Lower lobe of right lung (tissue), 2 donors: Measurements from ENCODE around the gene FAM177B. TPM values are rescaled to one million over a fixed set of nuclear protein-coding genes. Genes with fewer than 3 reads are reported as not detected.
A peak's percentile ranks its signal among the peaks of the same experiment; 100 is the strongest.

Experiments used
- ATAC-seq, 2 donors: fragments of 200-7000 bp; cut with Tn5 transposase; one replicate each; pipeline ENCODE4 v1.9.1; 2020 to 2022; ENCODE audit warnings: mild to moderate bottlenecking in 2 of 2, moderate library complexity in 2 of 2
- DNase-seq: peaks from one replicate; pipeline ENCODE4 v3.0.0-alpha.2; 2020
- H3K27ac ChIP-seq: fragments of 200-600 bp; one replicate; pipeline ENCODE4 v1.8.0; 2022
- H3K27me3 ChIP-seq: fragments of 200-600 bp; one replicate; pipeline ENCODE4 v1.8.0; 2022; ENCODE audit warnings: low read depth
- H3K36me3 ChIP-seq: fragments of 200-600 bp; one replicate; pipeline ENCODE4 v1.8.0; 2022; ENCODE audit warnings: mild to moderate bottlenecking
- H3K4me1 ChIP-seq: fragments of 200-600 bp; one replicate; pipeline ENCODE4 v1.8.0; 2022
- H3K4me3 ChIP-seq: fragments of 200-600 bp; one replicate; pipeline ENCODE4 v1.8.0; 2022; ENCODE audit warnings: mild to moderate bottlenecking
- H3K9me3 ChIP-seq: fragments of 200-600 bp; one replicate; pipeline ENCODE4 v1.8.0; 2022
- intact Hi-C: fragments of 100-400 bp; cut with DNase I; formaldehyde crosslinking; loops from one replicate; pipeline ENCODE4 v1.11.0; 2022
- total RNA-seq: library from RNA; stranded (reverse); fragmentation: NEBNext Ultra II Directional; extraction: Animal tissue kit (Norgen Biotek cat#: 25700); gene quantifications from one replicate; pipeline ENCODE4 v1.2.1, GENCODE V29; 2021
- TF ChIP-seq, protein P1 (sequence below): fragments of 200-600 bp; IDR thresholded peaks from one replicate; pipeline ENCODE4 v1.8.0; 2022; ENCODE audit warnings: antibody characterized with exemption, mild to moderate bottlenecking
- donor health status: DM: no; HTN: yes; CAD: no; lungs with severe emphysema.

FAM177B gene
- total RNA-seq, 1 donor from 2014 or later, result 0.56 TPM

DNA sequence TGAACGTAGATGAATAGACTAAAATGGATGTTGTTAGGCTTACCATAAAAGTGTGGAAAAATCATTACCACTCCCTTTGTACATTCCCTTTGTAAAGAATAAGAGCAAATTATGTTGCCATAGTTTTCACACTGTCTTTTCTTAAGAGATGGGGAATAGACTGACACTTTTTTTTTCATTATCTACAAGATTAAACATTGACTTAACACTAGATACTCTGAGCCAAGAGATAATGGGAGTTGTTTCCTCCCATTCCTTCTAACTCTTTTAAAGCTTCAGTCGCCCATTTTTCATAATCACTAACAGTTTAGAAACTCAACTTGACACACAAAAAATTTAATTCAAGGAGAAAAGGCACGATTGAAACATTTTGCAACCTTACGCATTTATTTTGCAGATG lies 34.8 kb upstream of the FAM177B start:
- H3K4me3 ChIP-seq, result no peak overlapping the region
- H3K36me3 ChIP-seq, result peaks cover 39% of the 10 kb centered on the region
- DNase-seq (no peak), ATAC-seq (no peak)
- intact Hi-C loops, result no loop called here
- no peaks in the 10 kb centered on the region for H3K4me1 ChIP-seq
- TF ChIP-seq, protein P1, sequence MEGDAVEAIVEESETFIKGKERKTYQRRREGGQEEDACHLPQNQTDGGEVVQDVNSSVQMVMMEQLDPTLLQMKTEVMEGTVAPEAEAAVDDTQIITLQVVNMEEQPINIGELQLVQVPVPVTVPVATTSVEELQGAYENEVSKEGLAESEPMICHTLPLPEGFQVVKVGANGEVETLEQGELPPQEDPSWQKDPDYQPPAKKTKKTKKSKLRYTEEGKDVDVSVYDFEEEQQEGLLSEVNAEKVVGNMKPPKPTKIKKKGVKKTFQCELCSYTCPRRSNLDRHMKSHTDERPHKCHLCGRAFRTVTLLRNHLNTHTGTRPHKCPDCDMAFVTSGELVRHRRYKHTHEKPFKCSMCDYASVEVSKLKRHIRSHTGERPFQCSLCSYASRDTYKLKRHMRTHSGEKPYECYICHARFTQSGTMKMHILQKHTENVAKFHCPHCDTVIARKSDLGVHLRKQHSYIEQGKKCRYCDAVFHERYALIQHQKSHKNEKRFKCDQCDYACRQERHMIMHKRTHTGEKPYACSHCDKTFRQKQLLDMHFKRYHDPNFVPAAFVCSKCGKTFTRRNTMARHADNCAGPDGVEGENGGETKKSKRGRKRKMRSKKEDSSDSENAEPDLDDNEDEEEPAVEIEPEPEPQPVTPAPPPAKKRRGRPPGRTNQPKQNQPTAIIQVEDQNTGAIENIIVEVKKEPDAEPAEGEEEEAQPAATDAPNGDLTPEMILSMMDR, result no peak
- H3K27me3 ChIP-seq, result no peaks in the 10 kb centered on the region
- no peak overlapping the region for H3K27ac ChIP-seq
- H3K9me3 ChIP-seq, result no peaks in the 10 kb centered on the region

DNA sequence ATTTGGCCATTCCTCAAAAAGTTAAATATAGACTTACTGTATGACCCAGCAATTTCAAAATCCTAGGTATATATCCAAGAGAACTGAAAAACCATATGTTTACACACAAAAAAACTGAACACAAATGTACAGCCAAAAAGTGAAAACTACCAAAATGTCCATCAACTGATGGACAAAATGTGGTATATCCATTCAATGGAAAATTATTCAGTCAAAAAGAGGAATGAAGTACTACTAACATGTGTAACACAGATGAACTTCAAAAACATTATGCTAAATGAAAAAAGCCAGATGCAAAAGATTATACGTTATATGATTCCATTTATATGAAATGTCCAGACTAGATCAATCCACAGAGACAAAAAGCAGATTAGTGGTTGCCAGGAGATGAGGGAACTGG lies 32.7 kb upstream of the FAM177B start:
- TF ChIP-seq, protein P1, result no peak
- Histone ChIP-seq H3K27ac (no peak overlapping the region), H3K36me3 (peaks cover 30% of the 10 kb centered on the region), H3K27me3 (no peaks in the 10 kb centered on the region), H3K9me3 (no peaks in the 10 kb centered on the region), H3K4me3 (no peak overlapping the region), H3K4me1 (peaks cover 10% of the 10 kb centered on the region)
- intact Hi-C loops, result no loop called here
- DNase-seq, result no peak
- ATAC-seq, result no peak

DNA sequence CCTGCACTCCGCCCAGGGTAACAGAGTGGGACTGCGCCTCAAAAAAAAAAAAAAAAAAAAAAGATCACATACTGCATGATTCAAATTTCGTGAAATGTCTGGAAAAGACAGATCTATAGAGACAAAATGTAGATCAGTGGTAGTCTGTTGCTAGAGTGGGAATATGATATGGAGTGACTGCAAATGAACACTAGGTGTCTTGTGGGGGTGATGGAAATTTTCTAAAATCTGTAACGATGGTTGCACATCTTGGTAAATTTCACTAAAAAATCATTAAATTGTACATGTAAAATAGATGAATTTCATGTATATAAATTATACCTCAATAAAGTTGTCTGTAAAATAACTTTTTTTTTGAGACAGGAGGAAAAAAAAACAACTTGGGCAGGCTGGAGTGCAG lies 30.2 kb upstream of the FAM177B start:
- H3K27ac ChIP-seq, result no peak overlapping the region
- peaks cover 29% of the 10 kb centered on the region for H3K4me1 ChIP-seq
- intact Hi-C loops, result no loop called here
- TF ChIP-seq, protein P1, result no peak
- DNase-seq (no peak), ATAC-seq (no peak)
- no peak overlapping the region for H3K4me3 ChIP-seq
- H3K27me3 ChIP-seq, result no peaks in the 10 kb centered on the region
- H3K36me3 ChIP-seq, result peaks cover 12% of the 10 kb centered on the region
- H3K9me3 ChIP-seq, result no peaks in the 10 kb centered on the region

DNA sequence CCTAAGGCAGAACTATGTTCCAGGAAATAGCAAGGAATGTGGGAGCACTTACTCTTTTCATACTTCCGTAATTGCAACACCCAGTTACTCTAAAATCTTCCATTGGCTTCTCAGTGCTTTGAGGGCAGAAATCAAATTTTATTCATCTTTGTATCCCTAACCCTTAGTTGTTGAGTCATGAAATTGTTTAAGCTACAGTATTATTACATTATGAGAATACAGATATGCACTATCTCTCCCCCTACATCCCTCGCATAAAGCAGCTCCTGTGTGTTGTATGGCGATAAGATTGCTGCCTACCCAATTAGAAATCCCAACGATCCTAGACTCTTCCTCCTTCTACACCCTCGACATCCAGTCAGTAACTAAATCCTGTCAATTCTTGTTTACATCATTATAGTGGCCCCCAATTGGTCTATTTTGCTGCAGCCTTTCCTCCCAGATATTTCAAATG lies 27.3 kb upstream of the FAM177B start:
- peaks cover 38% of the 10 kb centered on the region for H3K4me1 ChIP-seq
- TF ChIP-seq, protein P1, result no peak
- peak overlapping the region; percentile 99 for H3K27ac ChIP-seq
- DNase-seq, result no peak
- no peaks in the 10 kb centered on the region for H3K9me3 ChIP-seq
- intact Hi-C loops, result no loop called here
- ATAC-seq, result no peak
- H3K27me3 ChIP-seq, result no peaks in the 10 kb centered on the region
- peak overlapping the region; percentile 96 for H3K4me3 ChIP-seq
- peaks cover under 1% of the 10 kb centered on the region for H3K36me3 ChIP-seq

DNA sequence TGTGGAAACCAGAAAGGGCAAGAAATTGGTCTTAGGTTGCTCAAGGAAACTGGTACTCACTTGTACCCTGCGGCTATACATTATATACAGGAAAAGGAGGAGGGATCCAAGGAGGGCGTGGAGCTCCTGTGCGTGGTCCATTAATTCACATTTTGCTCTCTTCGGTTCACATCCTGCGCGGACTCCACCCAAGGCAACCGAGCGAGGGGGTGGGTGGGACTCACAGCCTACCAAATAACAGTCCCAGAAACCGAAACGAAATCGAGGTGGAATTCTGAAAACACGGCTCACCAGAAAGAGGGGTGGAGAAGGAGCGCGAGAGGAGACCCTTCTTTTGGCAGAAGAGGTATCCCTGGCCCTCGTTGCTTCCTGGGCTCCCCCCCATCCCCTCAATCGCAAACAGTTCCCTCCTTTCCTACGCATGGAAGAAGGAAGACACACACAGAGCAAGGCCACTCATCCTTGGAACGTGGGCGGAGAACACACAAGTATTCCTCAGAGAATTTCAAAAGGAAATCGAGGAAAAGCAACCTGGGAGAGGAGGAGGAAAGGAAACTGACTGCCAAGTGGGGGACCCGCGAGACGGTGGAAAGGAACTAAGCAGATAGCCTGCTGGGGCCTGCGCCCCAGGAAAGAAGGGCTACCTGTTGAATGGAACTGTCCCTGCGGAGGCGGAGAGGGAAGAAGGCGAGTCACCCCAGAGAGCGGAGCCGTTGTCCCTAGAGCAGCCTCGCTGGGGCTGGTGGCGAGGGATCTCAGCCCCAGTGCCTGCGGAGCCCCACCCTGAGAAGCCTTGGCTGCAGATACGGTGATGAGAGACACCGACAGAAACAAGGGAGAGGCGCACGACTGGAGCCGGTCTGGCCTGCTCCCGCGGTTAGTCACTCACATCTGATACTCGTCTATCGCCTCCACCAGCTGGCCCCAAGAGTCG lies 25.4 kb upstream of the FAM177B start:
- DNase-seq (peak; percentile 66), ATAC-seq (peak; percentile 48 to 60)
- H3K4me3 ChIP-seq, result peak overlapping the region; percentile 96
- peak overlapping the region; percentile 99 for H3K27ac ChIP-seq
- no peaks in the 10 kb centered on the region for H3K27me3 ChIP-seq
- intact Hi-C loops, result no loop called here
- TF ChIP-seq, protein P1, result no peak
- no peaks in the 10 kb centered on the region for H3K9me3 ChIP-seq
- peaks cover 41% of the 10 kb centered on the region for H3K4me1 ChIP-seq
- peaks cover 19% of the 10 kb centered on the region for H3K36me3 ChIP-seq
